ENCODE data around the gene KCNG1. TPM values are rescaled to one million over a fixed set of nuclear protein-coding genes. Genes with fewer than 3 reads are reported as not detected.

Gene KCNG1
- total and polyA plus RNA-seq, 2 of the 13 experiments (the other 11 are each of a cell fraction or from before 2014, with no cell fraction given) = not detected

DNA sequence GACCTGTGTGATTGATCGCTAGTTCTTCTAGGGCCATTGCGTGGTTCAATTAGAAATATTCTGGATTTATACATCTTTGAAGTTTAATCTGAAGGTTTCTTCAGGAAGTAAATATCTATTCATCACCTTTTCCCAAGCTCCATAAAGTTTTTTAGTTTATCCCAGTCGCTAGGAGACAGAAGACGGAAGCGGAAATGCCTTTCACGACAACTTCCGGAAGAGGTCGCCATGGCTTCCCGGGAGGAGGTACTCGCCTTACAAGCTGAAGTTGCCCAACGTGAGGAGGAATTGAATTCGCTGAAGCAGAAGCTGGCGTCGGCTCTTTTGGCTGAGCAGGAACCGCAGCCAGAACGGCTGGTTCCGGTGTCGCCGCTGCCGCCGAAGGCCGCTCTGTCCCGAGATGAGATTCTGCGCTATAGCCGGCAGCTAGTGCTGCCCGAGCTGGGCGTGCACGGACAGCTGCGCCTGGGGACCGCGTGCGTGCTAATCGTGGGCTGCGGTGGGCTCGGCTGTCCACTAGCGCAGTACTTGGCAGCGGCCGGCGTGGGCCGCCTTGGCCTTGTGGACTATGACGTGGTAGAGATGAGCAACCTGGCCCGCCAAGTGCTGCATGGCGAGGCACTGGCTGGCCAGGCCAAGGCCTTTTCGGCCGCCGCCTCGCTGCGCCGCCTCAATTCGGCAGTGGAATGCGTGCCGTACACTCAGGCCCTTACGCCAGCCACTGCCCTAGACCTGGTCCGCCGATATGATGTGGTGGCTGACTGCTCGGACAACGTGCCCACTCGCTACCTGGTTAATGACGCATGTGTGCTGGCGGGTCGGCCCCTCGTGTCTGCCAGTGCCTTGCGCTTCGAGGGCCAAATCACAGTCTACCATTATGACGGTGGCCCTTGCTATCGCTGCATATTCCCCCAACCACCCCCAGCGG lies 64.0 kb downstream of the KCNG1 start, which contains the start of gene MOCS3 (continued):
- TF ChIP-seq, protein P1, sequence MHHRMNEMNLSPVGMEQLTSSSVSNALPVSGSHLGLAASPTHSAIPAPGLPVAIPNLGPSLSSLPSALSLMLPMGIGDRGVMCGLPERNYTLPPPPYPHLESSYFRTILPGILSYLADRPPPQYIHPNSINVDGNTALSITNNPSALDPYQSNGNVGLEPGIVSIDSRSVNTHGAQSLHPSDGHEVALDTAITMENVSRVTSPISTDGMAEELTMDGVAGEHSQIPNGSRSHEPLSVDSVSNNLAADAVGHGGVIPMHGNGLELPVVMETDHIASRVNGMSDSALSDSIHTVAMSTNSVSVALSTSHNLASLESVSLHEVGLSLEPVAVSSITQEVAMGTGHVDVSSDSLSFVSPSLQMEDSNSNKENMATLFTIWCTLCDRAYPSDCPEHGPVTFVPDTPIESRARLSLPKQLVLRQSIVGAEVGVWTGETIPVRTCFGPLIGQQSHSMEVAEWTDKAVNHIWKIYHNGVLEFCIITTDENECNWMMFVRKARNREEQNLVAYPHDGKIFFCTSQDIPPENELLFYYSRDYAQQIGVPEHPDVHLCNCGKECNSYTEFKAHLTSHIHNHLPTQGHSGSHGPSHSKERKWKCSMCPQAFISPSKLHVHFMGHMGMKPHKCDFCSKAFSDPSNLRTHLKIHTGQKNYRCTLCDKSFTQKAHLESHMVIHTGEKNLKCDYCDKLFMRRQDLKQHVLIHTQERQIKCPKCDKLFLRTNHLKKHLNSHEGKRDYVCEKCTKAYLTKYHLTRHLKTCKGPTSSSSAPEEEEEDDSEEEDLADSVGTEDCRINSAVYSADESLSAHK (CRISPR knock-in tag; IDR thresholded peaks at IDR 0.05; ENCODE audit: borderline replicate concordance) = no peak
- TF ChIP-seq ZNF180 (CRISPR knock-in tag; IDR thresholded peaks at IDR 0.05; ENCODE audit: borderline replicate concordance, low read depth) = 0 out of 2 replicates have a peak, but pooled peaks have one; percentile 70
- TF ChIP-seq ARHGAP35 (CRISPR knock-in tag; IDR thresholded peaks at IDR 0.05; ENCODE audit: borderline replicate concordance) = no peak; the same call in none of the 2 replicates
- no peak for TF ChIP-seq ZNF17 (CRISPR knock-in tag; IDR thresholded peaks at IDR 0.05)
- TF ChIP-seq, protein P2, sequence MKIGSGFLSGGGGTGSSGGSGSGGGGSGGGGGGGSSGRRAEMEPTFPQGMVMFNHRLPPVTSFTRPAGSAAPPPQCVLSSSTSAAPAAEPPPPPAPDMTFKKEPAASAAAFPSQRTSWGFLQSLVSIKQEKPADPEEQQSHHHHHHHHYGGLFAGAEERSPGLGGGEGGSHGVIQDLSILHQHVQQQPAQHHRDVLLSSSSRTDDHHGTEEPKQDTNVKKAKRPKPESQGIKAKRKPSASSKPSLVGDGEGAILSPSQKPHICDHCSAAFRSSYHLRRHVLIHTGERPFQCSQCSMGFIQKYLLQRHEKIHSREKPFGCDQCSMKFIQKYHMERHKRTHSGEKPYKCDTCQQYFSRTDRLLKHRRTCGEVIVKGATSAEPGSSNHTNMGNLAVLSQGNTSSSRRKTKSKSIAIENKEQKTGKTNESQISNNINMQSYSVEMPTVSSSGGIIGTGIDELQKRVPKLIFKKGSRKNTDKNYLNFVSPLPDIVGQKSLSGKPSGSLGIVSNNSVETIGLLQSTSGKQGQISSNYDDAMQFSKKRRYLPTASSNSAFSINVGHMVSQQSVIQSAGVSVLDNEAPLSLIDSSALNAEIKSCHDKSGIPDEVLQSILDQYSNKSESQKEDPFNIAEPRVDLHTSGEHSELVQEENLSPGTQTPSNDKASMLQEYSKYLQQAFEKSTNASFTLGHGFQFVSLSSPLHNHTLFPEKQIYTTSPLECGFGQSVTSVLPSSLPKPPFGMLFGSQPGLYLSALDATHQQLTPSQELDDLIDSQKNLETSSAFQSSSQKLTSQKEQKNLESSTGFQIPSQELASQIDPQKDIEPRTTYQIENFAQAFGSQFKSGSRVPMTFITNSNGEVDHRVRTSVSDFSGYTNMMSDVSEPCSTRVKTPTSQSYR (CRISPR knock-in tag; IDR thresholded peaks at IDR 0.05; ENCODE audit: borderline replicate concordance) = no peak
- peak; percentile 89; the same call in 1 of the 2 replicates for TF ChIP-seq ZNF383 (CRISPR knock-in tag; IDR thresholded peaks at IDR 0.05; ENCODE audit: borderline replicate concordance)
- TF ChIP-seq ZNF605 (CRISPR knock-in tag; IDR thresholded peaks at IDR 0.05) = no peak; the same call in 1 of the 2 replicates
- TF ChIP-seq TP53 (CRISPR knock-in tag; conservative IDR thresholded peaks at IDR 0.05) = no peak; the same call in 1 of the 2 replicates
- TF ChIP-seq ZFX (CRISPR knock-in tag; IDR thresholded peaks at IDR 0.05; ENCODE audit: low read depth) = peak; percentile 88
- TF ChIP-seq ZNF615 (CRISPR knock-in tag; IDR thresholded peaks at IDR 0.05; ENCODE audit: borderline replicate concordance) = no peak
- TF ChIP-seq ZNF12 (CRISPR knock-in tag; IDR thresholded peaks at IDR 0.05) = no peak; the same call in none of the 2 replicates
- TF ChIP-seq KDM5A (IDR thresholded peaks at IDR 0.05; ENCODE audit: borderline replicate concordance, low read length) = peak; percentile 99
- 0 out of 2 replicates have a peak, but pooled peaks have one; percentile 61 for TF ChIP-seq U2AF2 (IDR thresholded peaks at IDR 0.05; ENCODE audit: low read depth, low read length)
- TF ChIP-seq ZNF567 (CRISPR knock-in tag; IDR thresholded peaks at IDR 0.05; ENCODE audit: borderline replicate concordance) = no peak; the same call in none of the 2 replicates
- TF ChIP-seq, protein P3, sequence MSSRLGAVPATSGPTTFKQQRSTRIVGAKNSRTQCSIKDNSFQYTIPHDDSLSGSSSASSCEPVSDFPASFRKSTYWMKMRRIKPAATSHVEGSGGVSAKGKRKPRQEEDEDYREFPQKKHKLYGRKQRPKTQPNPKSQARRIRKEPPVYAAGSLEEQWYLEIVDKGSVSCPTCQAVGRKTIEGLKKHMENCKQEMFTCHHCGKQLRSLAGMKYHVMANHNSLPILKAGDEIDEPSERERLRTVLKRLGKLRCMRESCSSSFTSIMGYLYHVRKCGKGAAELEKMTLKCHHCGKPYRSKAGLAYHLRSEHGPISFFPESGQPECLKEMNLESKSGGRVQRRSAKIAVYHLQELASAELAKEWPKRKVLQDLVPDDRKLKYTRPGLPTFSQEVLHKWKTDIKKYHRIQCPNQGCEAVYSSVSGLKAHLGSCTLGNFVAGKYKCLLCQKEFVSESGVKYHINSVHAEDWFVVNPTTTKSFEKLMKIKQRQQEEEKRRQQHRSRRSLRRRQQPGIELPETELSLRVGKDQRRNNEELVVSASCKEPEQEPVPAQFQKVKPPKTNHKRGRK (CRISPR knock-in tag; IDR thresholded peaks at IDR 0.05) = peak; percentile 69; the same call in 1 of the 2 replicates
- TF ChIP-seq, protein P4, sequence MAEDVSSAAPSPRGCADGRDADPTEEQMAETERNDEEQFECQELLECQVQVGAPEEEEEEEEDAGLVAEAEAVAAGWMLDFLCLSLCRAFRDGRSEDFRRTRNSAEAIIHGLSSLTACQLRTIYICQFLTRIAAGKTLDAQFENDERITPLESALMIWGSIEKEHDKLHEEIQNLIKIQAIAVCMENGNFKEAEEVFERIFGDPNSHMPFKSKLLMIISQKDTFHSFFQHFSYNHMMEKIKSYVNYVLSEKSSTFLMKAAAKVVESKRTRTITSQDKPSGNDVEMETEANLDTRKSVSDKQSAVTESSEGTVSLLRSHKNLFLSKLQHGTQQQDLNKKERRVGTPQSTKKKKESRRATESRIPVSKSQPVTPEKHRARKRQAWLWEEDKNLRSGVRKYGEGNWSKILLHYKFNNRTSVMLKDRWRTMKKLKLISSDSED (CRISPR knock-in tag; IDR thresholded peaks at IDR 0.05) = no peak
- TF ChIP-seq TEAD2 (CRISPR knock-in tag; IDR thresholded peaks at IDR 0.05) = 0 out of 2 replicates have a peak, but pooled peaks have one; percentile 58
